Measurements from ENCODE around the gene IVNS1ABP. TPM values are rescaled to one million over a fixed set of nuclear protein-coding genes. Genes with fewer than 3 reads are reported as not detected.
"Not testable (repeated sequence)": the region's sequence is repeated elsewhere in the genome, so short reads cannot be mapped to it uniquely, and the experiment has no call there.

Gene IVNS1ABP
- total and polyA plus RNA-seq, 2 experiments from 2014 or later = 73.5 to 162 TPM

DNA sequence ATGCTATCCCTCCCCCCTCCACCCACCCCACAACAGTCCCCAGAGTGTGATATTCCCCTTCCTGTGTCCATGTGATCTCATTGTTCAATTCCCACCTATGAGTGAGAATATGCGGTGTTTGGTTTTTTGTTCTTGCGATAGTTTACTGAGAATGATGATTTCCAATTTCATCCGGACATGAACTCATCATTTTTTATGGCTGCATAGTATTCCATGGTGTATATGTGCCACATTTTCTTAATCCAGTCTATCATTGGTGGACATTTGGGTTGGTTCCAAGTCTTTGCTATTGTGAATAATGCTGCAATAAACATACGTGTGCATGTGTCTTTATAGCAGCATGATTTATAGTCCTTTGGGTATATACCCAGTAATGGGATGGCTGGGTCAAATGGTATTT lies 65.1 kb downstream of the IVNS1ABP start:
- not testable (repeated sequence) for H3K36me3 ChIP-seq (ENCODE audit: insufficient read depth); H3K36me3 Mint-ChIP-seq (ENCODE audit: low read depth)

DNA sequence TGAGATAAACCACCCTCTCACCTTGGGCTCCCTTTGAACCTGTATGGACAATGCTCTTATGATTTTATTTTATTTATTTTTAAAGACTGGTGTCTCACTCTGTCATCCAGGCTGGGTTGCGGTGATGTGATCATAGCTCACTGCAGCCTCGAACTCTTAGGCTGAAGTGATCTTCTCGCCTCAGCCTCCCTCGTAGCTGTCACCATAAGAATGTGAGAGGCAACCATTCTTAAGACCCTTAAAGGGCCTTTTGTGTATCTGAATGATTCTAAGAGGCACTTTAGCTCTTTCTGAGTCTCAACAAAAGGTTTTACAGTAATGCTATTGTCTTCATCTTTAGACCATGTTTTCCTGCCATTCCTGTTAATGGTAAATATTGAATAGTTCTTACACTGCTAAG lies 67.0 kb downstream of the IVNS1ABP start:
- Histone ChIP-seq H3K79me2 (replicated peaks; ENCODE audit: insufficient read depth) (no peaks in the 10 kb centered on the region), H3K27me3 (ENCODE audit: insufficient read depth) (no peaks in the 10 kb centered on the region), H3K36me3 (ENCODE audit: insufficient read depth) (no peaks in the 10 kb centered on the region), H3K4me2 (0 out of 2 replicates have a peak overlapping the region, but pooled peaks have one; percentile 16), H4K20me1 (replicated peaks; ENCODE audit: insufficient read depth) (no peaks in the 10 kb centered on the region), H3K27ac (ENCODE audit: low read depth) (peak overlapping the region; percentile 46), H3F3A (replicated peaks; ENCODE audit: low read depth) (no peaks in the 10 kb centered on the region), H3K9me2 (ENCODE audit: insufficient read depth) (no peaks in the 10 kb centered on the region), H3K4me1 (ENCODE audit: insufficient read depth) (peaks cover 18% of the 10 kb centered on the region), H3K4me3 (no peak overlapping the region), H2AFZ (no peak overlapping the region)
- Mint-ChIP-seq H3K4me1 (peaks cover 15% of the 10 kb centered on the region), H3K36me3 (ENCODE audit: low read depth) (no peaks in the 10 kb centered on the region), H3K9me3 (peaks cover 4% of the 10 kb centered on the region; the same call in 2 of the 3 replicates), H3K27me3 (ENCODE audit: insufficient read depth, low read depth, poor library complexity) (peaks cover 3% of the 10 kb centered on the region), H3K4me3 (no peak overlapping the region), H3K27ac (peak overlapping the region; percentile 70; the same call in 1 of the 2 replicates)
- peak; percentile 20 for DNase-seq (ENCODE audit: low spot score)
- ATAC-seq = peak; percentile 56
- TF ChIP-seq JUNB (IDR thresholded peaks at IDR 0.05; ENCODE audit: unreplicated experiment) (no peak), ZNF114 (CRISPR knock-in tag; IDR thresholded peaks at IDR 0.05) (no peak), CREB1 (CRISPR knock-in tag; IDR thresholded peaks at IDR 0.05; ENCODE audit: low read depth) (no peak), EZH2 (IDR thresholded peaks at IDR 0.05; ENCODE audit: low read depth, unreplicated experiment) (no peak), EZH2phosphoT487 (IDR thresholded peaks at IDR 0.05; ENCODE audit: unreplicated experiment) (no peak), STAT1 (IDR thresholded peaks at IDR 0.05; ENCODE audit: unreplicated experiment) (no peak), ZNF331 (CRISPR knock-in tag; IDR thresholded peaks at IDR 0.05; ENCODE audit: low read depth) (no peak), POLR2AphosphoS5 (IDR thresholded peaks at IDR 0.05; ENCODE audit: low read depth) (no peak), NANOG (IDR thresholded peaks at IDR 0.05; ENCODE audit: borderline replicate concordance) (no peak)
- TF ChIP-seq, protein P1, sequence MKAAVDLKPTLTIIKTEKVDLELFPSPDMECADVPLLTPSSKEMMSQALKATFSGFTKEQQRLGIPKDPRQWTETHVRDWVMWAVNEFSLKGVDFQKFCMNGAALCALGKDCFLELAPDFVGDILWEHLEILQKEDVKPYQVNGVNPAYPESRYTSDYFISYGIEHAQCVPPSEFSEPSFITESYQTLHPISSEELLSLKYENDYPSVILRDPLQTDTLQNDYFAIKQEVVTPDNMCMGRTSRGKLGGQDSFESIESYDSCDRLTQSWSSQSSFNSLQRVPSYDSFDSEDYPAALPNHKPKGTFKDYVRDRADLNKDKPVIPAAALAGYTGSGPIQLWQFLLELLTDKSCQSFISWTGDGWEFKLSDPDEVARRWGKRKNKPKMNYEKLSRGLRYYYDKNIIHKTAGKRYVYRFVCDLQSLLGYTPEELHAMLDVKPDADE (IDR thresholded peaks at IDR 0.05) = no peak
- TF ChIP-seq, protein P2, sequence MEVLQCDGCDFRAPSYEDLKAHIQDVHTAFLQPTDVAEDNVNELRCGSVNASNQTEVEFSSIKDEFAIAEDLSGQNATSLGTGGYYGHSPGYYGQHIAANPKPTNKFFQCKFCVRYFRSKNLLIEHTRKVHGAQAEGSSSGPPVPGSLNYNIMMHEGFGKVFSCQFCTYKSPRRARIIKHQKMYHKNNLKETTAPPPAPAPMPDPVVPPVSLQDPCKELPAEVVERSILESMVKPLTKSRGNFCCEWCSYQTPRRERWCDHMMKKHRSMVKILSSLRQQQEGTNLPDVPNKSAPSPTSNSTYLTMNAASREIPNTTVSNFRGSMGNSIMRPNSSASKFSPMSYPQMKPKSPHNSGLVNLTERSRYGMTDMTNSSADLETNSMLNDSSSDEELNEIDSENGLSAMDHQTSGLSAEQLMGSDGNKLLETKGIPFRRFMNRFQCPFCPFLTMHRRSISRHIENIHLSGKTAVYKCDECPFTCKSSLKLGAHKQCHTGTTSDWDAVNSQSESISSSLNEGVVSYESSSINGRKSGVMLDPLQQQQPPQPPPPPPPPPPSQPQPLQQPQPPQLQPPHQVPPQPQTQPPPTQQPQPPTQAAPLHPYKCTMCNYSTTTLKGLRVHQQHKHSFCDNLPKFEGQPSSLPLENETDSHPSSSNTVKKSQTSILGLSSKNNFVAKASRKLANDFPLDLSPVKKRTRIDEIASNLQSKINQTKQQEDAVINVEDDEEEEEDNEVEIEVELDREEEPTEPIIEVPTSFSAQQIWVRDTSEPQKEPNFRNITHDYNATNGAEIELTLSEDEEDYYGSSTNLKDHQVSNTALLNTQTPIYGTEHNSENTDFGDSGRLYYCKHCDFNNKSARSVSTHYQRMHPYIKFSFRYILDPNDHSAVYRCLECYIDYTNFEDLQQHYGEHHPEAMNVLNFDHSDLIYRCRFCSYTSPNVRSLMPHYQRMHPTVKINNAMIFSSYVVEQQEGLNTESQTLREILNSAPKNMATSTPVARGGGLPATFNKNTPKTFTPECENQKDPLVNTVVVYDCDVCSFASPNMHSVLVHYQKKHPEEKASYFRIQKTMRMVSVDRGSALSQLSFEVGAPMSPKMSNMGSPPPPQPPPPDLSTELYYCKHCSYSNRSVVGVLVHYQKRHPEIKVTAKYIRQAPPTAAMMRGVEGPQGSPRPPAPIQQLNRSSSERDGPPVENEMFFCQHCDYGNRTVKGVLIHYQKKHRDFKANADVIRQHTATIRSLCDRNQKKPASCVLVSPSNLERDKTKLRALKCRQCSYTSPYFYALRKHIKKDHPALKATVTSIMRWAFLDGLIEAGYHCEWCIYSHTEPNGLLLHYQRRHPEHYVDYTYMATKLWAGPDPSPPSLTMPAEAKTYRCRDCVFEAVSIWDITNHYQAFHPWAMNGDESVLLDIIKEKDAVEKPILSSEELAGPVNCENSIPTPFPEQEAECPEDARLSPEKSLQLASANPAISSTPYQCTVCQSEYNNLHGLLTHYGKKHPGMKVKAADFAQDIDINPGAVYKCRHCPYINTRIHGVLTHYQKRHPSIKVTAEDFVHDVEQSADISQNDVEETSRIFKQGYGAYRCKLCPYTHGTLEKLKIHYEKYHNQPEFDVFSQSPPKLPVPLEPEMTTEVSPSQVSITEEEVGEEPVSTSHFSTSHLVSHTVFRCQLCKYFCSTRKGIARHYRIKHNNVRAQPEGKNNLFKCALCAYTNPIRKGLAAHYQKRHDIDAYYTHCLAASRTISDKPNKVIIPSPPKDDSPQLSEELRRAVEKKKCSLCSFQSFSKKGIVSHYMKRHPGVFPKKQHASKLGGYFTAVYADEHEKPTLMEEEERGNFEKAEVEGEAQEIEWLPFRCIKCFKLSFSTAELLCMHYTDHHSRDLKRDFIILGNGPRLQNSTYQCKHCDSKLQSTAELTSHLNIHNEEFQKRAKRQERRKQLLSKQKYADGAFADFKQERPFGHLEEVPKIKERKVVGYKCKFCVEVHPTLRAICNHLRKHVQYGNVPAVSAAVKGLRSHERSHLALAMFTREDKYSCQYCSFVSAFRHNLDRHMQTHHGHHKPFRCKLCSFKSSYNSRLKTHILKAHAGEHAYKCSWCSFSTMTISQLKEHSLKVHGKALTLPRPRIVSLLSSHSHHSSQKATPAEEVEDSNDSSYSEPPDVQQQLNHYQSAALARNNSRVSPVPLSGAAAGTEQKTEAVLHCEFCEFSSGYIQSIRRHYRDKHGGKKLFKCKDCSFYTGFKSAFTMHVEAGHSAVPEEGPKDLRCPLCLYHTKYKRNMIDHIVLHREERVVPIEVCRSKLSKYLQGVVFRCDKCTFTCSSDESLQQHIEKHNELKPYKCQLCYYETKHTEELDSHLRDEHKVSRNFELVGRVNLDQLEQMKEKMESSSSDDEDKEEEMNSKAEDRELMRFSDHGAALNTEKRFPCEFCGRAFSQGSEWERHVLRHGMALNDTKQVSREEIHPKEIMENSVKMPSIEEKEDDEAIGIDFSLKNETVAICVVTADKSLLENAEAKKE (CRISPR knock-in tag; IDR thresholded peaks at IDR 0.05) = no peak
- TF ChIP-seq, protein P3, sequence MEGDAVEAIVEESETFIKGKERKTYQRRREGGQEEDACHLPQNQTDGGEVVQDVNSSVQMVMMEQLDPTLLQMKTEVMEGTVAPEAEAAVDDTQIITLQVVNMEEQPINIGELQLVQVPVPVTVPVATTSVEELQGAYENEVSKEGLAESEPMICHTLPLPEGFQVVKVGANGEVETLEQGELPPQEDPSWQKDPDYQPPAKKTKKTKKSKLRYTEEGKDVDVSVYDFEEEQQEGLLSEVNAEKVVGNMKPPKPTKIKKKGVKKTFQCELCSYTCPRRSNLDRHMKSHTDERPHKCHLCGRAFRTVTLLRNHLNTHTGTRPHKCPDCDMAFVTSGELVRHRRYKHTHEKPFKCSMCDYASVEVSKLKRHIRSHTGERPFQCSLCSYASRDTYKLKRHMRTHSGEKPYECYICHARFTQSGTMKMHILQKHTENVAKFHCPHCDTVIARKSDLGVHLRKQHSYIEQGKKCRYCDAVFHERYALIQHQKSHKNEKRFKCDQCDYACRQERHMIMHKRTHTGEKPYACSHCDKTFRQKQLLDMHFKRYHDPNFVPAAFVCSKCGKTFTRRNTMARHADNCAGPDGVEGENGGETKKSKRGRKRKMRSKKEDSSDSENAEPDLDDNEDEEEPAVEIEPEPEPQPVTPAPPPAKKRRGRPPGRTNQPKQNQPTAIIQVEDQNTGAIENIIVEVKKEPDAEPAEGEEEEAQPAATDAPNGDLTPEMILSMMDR (conservative IDR thresholded peaks at IDR 0.05; ENCODE audit: low read depth in 2 of 2) = no peak

More for the DNA sequence above, 65.1 kb downstream of the IVNS1ABP start:
- H3K9me2 ChIP-seq (ENCODE audit: insufficient read depth); H3K4me3 ChIP-seq; ATAC-seq; H4K20me1 ChIP-seq (replicated peaks; ENCODE audit: insufficient read depth); H3K4me2 ChIP-seq; H3K27ac Mint-ChIP-seq; DNase-seq (ENCODE audit: low spot score); H3K79me2 ChIP-seq (replicated peaks; ENCODE audit: insufficient read depth); H2AFZ ChIP-seq; H3K9me3 Mint-ChIP-seq; H3K27me3 Mint-ChIP-seq (ENCODE audit: insufficient read depth, low read depth, poor library complexity); H3K27ac ChIP-seq (ENCODE audit: low read depth); H3K4me3 Mint-ChIP-seq; H3K27me3 ChIP-seq (ENCODE audit: insufficient read depth); H3F3A ChIP-seq (replicated peaks; ENCODE audit: low read depth): not testable (repeated sequence)
- peaks cover 18% of the 10 kb centered on the region for H3K4me1 ChIP-seq (ENCODE audit: insufficient read depth)
- peaks cover 15% of the 10 kb centered on the region for H3K4me1 Mint-ChIP-seq
